ENCODE measurements around the gene FBXL19.

Gene FBXL19

GRCh38 chr16:30990105-30990504, 66.7 kb downstream of the FBXL19 start:
- DNase-seq: no peak

DNA sequence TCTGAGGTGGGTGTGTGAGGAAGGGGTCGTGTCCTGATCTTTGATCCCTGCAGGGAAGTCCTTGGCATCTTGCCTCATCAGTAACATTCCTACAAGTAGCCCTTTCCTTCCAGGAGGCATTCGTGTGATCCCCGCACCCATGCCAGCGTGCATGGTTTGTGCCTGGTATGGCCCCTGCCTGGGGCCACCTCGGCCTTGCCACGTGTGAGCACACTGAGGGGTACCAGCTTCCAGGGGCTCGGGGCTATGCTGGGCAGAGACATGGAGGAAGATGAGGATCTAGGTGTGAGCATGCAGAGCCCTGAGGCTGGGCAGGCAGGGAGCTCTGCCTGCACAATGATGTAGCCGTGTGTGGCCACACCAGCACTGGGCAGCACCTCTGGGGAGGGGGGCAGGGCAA, 67.7 kb downstream of the FBXL19 start:
- DNase-seq: no peak

DNA sequence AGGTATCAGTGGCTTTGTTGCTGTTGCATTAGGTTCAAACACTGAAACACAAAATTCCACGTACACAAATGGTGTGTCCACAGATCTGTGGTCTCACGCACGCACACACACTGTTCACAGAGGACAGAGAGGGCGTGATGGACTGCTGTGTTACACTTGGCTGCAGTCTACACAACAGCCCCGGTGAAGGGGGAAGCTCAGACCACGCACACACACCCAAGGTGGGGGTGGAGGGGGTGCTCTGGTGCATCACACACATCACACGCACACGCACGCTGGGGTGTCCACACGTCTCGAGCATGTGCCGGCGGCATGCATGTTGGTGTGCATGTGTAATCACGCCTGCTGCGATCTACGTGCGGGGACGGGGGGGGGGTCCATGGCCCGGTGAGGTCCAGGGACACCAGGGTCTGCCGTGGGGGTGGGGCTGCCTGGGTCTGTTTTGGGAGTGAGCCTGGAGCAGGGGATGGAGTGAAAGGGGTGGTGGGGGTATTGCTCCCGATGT, 69.0 kb downstream of the FBXL19 start:
- DNase-seq: no peak

DNA sequence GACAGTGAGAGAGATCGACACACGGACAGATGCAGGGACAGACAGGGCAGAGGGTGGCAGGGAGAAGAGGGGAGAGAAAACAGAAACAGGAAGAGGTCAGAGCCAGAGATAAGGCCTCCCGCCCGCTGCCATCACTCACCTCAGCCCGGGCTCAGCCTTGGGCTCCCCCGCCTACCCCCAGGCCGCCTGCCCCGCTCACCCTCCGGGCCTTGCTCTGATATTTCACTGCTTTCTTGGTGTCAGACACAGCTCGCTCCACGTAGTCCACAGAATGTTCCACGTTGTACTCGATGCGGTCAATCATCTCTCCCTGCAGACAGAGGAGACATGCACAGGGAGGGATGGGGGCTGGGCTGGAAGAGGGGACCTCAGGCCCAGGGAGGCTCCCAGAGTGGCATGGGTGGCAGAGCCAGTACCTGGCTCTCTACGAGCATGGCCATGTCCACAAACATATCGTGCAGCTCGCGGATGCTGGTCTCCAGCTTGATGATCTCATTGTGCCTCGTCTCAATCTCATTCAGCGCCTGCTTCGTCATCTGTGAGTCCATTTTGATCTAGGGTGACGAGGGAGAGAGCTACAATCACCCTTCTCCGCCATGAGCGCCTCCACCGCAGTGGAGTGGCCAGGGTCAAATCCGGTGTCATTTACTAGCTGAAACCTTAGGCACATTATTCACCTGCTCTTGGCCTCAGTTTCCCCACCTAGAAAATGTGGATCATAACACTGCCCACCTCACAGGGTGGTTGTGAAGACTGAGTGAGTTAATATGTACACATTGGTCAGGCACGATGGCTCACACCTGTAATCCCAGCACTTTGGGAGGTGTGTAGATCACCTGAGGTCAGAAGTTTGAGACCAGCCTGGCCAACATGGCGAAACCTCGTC, 69.8 kb downstream of the FBXL19 start:
- no peak for DNase-seq

DNA sequence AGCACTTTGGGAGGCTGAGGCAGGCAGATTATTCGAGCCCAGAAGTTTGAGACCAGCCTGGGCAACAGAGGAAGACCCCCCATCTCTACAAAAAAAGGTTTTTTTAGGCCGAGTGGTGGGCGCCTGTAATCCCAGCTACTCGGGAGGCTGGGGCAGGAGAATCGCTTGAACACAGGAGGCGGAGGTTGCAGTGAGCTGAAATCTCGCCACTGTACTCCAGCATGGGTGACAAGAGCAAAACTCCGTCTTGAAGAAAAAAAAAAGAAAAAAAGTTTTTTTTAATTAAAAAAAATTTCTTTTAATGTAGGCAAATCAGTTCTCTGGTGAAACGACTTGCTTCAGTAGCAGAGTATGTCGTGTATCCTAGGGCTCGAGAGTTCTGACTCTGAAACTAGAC, 72.6 kb downstream of the FBXL19 start:
- no peak for DNase-seq

DNA sequence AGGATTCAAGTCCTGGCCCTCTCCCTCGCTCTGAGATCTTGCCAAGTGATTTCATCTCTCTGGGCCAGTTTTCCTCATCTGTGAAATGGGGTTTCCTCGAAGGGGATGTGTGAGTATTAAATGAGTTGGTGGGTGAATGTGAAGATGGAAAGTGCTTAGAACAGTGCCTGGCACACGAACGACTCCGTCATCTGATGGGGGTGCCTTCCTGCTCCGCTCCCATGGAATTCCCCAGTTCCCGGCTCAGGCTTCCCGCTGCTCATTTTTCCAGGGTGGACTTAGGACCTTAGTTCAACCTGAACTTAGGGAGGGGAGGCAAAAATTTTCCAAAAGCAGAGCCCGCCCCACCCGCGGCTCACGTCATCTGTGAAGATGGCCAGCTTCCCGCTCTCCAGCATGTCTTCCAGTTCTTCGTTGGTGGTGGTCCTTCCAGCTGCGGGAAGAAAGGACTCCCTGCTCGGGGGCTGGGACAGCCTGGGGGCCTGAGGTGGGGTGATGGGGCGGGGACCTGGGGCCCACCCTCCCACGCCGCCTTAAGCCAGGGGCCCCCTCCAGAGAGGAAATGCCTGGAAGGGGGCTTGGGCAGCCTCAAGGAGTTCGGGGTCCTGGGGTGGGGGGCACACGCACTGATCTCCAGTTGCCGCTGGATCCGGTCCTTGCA, 73.1 kb downstream of the FBXL19 start:
- no peak for DNase-seq

GRCh38 chr16:30996985-30997724, 73.8 kb downstream of the FBXL19 start:
- peak; percentile 79 for DNase-seq

DNA sequence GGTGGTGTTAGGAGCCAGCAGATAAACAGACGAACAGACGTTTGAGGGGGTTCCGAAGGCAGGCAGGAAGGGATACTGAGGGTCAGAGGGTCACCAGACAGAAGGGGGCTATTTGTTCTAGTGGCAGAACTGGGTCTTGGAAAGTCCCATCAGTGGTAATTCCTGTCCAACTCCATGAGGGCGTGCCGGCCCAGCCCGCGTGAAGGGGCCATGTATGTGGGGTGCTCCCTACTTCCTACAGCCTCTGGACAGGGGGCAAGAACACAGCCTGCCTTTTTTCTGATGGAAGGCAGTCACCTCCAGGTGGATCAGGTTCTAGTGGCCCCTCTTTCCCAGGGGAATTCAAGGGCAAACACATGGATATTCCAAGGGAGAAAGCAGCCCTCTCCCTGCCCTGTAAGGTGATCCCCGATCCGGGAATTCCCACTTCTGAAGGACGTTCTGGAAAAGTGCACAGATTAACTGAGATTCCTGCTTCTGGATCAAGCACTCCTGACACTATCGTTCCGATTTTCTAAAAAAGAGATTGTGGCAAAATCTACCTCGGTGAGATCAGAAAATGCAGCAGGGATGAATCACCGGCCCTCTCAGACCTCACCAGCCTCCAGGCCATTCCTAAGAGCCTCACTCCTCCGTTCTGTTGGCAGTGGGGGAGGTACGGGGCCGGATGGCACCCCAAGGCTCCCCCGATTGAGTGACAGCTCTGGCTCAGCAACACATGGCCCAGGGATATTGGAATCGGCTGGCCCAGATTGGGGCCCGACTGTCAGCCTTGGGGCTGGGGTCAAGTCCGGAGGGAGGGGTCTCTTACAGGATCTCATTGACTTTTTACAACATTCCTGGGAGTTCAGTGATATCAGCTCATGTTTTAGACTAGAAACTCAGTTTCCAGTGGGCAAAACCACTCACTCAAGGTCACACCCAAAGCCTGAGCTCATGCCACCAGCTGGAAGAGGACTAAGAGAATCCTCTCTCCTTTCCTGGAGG, 74.6 kb downstream of the FBXL19 start:
- no peak for DNase-seq

Data from activated CD4-positive, alpha-beta T cell treated with anti-CD3 and anti-CD28 coated beads, Interleukin-2, amount 50 U/mL, for 1 hour (primary cell).